Psoas muscle (tissue), 8 donors: ENCODE measurements around the gene LIX1L. TPM values are rescaled to one million over a fixed set of nuclear protein-coding genes. Genes with fewer than 3 reads are reported as not detected.
A peak's percentile ranks its signal among the peaks of the same experiment; 100 is the strongest.

Source experiments
- ATAC-seq, 4 donors: fragments of 200-7000 bp; cut with Tn5 transposase; one replicate each; pipeline ENCODE4 v1.9.1; 2020; ENCODE audit warnings: moderate library complexity in 3 of 4, mild to moderate bottlenecking in 2 of 4
- DNase-seq, 2 donors: peaks; one replicate each; pipeline ENCODE4 v3.0.0-alpha.2; 2020
- H3K27ac ChIP-seq: fragments of 200-600 bp; one replicate; pipeline ENCODE4 v1.8.0; 2022
- H3K27me3 ChIP-seq, 3 donors: fragments of 200-600 bp in 1 of 3; one replicate each; pipeline versions ENCODE4 v1.6.1 to v1.8.0; 2013 to 2022; ENCODE audit warnings: low read length in 2 of 3, mild to moderate bottlenecking in 2 of 3, moderate library complexity in 1 of 3; ENCODE audit not compliant: insufficient read depth in 3 of 3
- H3K36me3 ChIP-seq, 2 donors: fragments of 200-600 bp in 1 of 2; one replicate each; pipeline versions ENCODE4 v1.6.1 to v1.8.0; 2013 to 2022; ENCODE audit warnings: low read depth in 1 of 2, mild to moderate bottlenecking in 1 of 2, moderate library complexity in 1 of 2; ENCODE audit not compliant: insufficient read depth in 1 of 2
- H3K4me1 ChIP-seq: fragments of 200-600 bp; one replicate; pipeline ENCODE4 v1.8.0; 2022
- H3K4me3 ChIP-seq: fragments of 200-600 bp; one replicate; pipeline ENCODE4 v1.8.0; 2022; ENCODE audit warnings: mild to moderate bottlenecking
- H3K9me3 ChIP-seq: fragments of 200-600 bp; one replicate; pipeline ENCODE4 v1.8.0; 2022
- CTCF ChIP-seq: fragments of 200-600 bp; IDR thresholded peaks from one replicate; pipeline ENCODE4 v1.8.0; 2022; ENCODE audit warnings: antibody characterized with exemption
- WGBS, 3 donors: extraction: QIAGEN DNeasy Blood & Tissue Kit; methylation state at CpG; one replicate each; pipeline versions ENCODE4 v1.1.6 to v1.1.7; 2013; 5-methylcytosine and 5-hydroxymethylcytosine counted together
- intact Hi-C, 2 donors: fragments of 100-400 bp; cut with DNase I; formaldehyde crosslinking; loops; one replicate each; pipeline versions ENCODE4 v1.11.0 to v1.14.2; 2022
- polyA plus RNA-seq, 3 donors: library from polyadenylated mRNA; stranded (reverse); fragments of 200-250 nt; gene quantifications; one replicate each; pipeline ENCODE4 v1.2.3, GENCODE V29; 2013
- total RNA-seq, 4 donors: library from RNA; stranded (reverse); fragmentation: NEBNext Ultra II Directional in 2 of 4; extraction: Animal tissue kit (Norgen Biotek cat#: 25700) in 2 of 4; gene quantifications; one replicate each; pipeline versions ENCODE4 v1.2.1 to v1.2.4, GENCODE V29; 2021 to 2023
- donor health status: healthy with polysubstance abuse.
- donor health status: DM: no; HTN: no; CAD: no; lungs with moderate emphysema.
- donor health status: Bipolar disorder and iron deficiency.
- donor health status: healthy.
- donor health status: DM: yes; HTN: yes; CAD: no.
- donor health status: DM: no; HTN: no; CAD: no.
- donor health status: DM: no; HTN: no; CAD: no.
- donor health status: DM: yes; HTN: yes; CAD: no.

LIX1L gene
- total and polyA plus RNA-seq, 7 donors = 14.6 to 59.7 (median 28.1) TPM

DNA sequence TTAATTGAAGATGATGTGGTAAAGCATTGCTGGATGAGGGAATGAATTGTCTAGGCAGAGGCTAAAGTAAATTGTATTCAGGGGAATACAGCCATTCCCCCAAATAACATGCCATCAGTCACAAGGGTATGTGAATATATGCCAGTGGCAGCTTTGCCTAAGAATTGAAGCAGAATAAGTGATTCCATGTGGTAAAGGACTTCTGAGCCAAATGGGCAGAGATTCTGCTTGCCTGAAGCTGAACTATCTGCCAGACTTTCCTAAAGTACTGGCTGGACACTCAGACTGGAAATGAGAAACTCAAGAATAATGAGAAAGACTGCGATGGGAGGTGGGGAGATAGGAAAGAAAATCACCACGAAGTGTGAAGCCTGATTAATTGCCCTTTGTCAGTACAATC lies 2.4 kb downstream of the LIX1L start:
- DNase-seq (no peak), ATAC-seq (no peak)
- Histone ChIP-seq H3K9me3 (no peaks in the 10 kb centered on the region), H3K4me1 (peaks cover 73% of the 10 kb centered on the region), H3K27me3 (no peaks in the 10 kb centered on the region), H3K27ac (peak overlapping the region; percentile 92), H3K4me3 (peak overlapping the region; percentile 68), H3K36me3 (no peaks in the 10 kb centered on the region)
- WGBS, 3 donors = 0 to 10% (median 6%) methylated on average over 2 of the region's 2 CpGs
- intact Hi-C loops = loop anchor here in 1 of 2 donors (2.0 kb wide), 1 partner anchor 19 kb away; no protein-coding TSS in a partner anchor
- no peak for TF ChIP-seq CTCF

GRCh38 chr1:145953861-145954260 lies 4.0 kb downstream of the LIX1L start:
- H3K4me3 ChIP-seq = peak overlapping the region; percentile 68
- ATAC-seq = no peak
- DNase-seq = no peak
- intact Hi-C loops = loop anchor here (2.0 to 5.0 kb wide), 2 partner anchors 17 to 37 kb away; partner anchors contain the start of gene PEX11B (in 1 of the 2)
- H3K27me3 ChIP-seq = no peaks in the 10 kb centered on the region
- H3K4me1 ChIP-seq = peaks cover 76% of the 10 kb centered on the region
- H3K36me3 ChIP-seq = no peaks in the 10 kb centered on the region
- 78 to 87% (median 83%) methylated on average over 6 of the region's 6 CpGs for WGBS, 3 donors
- no peaks in the 10 kb centered on the region for H3K9me3 ChIP-seq
- TF ChIP-seq CTCF = no peak
- peak overlapping the region; percentile 92 for H3K27ac ChIP-seq

GRCh38 chr1:145952903-145953302 lies 4.9 kb downstream of the LIX1L start:
- Histone ChIP-seq H3K4me1 (peaks cover 77% of the 10 kb centered on the region), H3K27ac (peak overlapping the region; percentile 92), H3K9me3 (no peaks in the 10 kb centered on the region), H3K27me3 (no peaks in the 10 kb centered on the region), H3K4me3 (no peak overlapping the region), H3K36me3 (no peaks in the 10 kb centered on the region)
- ATAC-seq = no peak
- no peak for TF ChIP-seq CTCF
- WGBS, 3 donors = 99% methylated on average over 3 of the region's 3 CpGs
- DNase-seq = no peak
- intact Hi-C loops = loop anchor here in 1 of 2 donors (5.0 kb wide), 1 partner anchor 36 kb away; the partner anchor contains the start of gene PEX11B

- peaks cover under 1 to 11% of the 10 kb centered on the region in 2 donors for H3K36me3 ChIP-seq
- whole genome bisulfite sequencing, 3 donors = 82 to 92% (median 87%) methylated on average over 1 of the region's 1 CpG
- no peak overlapping the region for H3K4me3 ChIP-seq
- DNase-seq = no peak
- TF ChIP-seq CTCF = no peak
- peaks cover 83% of the 10 kb centered on the region for H3K4me1 ChIP-seq
- H3K27me3 ChIP-seq = no peaks in the 10 kb centered on the region
- peak overlapping the region; percentile 89 for H3K27ac ChIP-seq
- H3K9me3 ChIP-seq = no peaks in the 10 kb centered on the region
- intact Hi-C loops = loop anchor here in 1 of 2 donors (5.0 kb wide), 1 partner anchor 34 kb away; the partner anchor contains the start of gene PEX11B
- no peak for ATAC-seq
These were observed 6.3 kb downstream of the LIX1L start for GRCh38 chr1:145951526-145951925.

DNA sequence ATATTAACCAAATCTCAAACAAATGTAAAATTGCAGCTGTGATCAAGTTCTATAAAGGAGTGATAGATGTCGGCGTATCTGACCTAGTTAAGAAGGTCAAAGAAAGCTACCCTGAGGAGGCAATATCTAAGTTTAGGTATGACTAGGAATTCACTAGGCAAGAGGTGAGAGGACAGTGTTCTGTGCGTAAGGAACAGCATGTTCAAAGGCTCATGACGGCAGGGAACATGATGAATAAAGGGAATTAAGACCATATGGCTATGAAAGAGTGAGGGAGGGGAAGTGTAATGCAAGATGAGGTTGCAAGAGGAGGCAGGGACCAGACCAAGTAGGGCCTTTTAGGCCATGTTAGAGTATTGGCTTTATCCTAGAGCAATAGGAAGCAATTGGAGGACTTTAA lies 8.6 kb downstream of the LIX1L start:
- Histone ChIP-seq H3K36me3 (peaks cover 3 to 26% of the 10 kb centered on the region in 2 donors), H3K9me3 (no peaks in the 10 kb centered on the region), H3K4me1 (peaks cover 64% of the 10 kb centered on the region), H3K27me3 (no peaks in the 10 kb centered on the region), H3K4me3 (no peak overlapping the region), H3K27ac (peak overlapping the region; percentile 89)
- intact Hi-C loops = loop anchor here in 1 of 2 donors (5.0 kb wide), 1 partner anchor 53 kb away; no protein-coding TSS in a partner anchor
- WGBS, 3 donors = 31 to 41% (median 33%) methylated on average over 4 of the region's 4 CpGs
- DNase-seq = no peak
- no peak for TF ChIP-seq CTCF
- peak; percentile 92 to 95 (median 94) for ATAC-seq
